Measurements from ENCODE around the gene SEMA4A. TPM values are rescaled to one million over a fixed set of nuclear protein-coding genes. Genes with fewer than 3 reads are reported as not detected.

The SEMA4A gene
- 0.34 to 0.69 TPM (median 0.40 TPM) in 5 replicates for total RNA-seq (2022; extraction: Qiagen RNA extraction)

DNA sequence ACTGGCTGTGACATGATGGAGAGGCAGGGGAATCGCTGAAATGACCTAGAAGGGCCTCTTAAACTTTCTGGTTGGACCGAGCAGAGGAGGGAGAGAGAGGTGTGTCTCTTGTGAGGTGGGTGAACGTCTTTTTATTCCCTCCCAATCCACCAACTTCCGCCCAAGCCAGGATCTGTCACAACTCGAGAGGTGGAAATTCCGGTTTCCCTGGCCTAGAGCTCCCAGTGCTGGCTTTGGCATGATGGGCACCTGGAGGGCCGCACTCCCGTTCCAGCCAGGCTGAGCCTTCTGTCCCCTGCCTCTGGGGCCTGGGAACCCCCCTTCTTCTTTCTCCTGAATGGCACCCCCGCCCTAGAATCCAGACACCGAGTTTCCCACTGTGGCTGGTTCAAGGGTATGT, at the start of gene SEMA4A:
Gene SEMA4A, plus strand, starts transcription at position 224 of the 400 bp plus-strand sequence. CDS start 994 bp downstream, outside the sequence.

DNA sequence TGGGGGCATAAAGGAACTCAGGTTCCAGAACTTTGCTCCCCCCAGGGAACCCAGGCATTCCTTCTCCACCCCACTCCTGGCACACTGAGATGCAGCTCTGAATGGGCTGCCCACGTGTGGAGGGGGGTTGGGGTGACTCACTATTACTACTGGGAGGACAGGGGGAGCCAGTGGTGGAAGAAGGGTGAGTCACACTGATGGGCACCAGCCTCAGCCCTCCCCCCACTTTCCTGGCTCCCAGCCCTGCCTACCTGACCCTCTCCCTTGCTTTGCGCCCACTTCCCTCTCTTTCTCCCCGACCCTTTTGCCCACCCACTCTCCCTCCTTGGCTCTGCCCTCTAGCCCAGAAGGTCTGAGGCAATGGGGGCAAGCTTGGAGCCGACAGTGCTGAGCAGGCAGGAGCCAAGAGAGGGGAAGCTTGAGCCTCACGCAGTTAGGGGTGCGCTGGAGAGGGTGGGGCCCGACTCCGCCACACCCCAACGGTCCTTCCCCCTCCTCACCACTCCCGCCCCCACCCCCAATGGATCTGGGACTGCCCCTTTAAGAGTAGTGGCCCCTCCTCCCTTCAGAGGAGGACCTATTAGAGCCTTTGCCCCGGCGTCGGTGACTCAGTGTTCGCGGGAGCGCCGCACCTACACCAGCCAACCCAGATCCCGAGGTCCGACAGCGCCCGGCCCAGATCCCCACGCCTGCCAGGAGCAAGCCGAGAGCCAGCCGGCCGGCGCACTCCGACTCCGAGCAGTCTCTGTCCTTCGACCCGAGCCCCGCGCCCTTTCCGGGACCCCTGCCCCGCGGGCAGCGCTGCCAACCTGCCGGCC, 39.1 kb upstream of the SEMA4A start, which contains the start of gene LMNA:
Gene LMNA, plus strand, starts transcription at position 611 of the 818 bp plus-strand sequence. CDS start 208 bp downstream, outside the sequence.

DNA sequence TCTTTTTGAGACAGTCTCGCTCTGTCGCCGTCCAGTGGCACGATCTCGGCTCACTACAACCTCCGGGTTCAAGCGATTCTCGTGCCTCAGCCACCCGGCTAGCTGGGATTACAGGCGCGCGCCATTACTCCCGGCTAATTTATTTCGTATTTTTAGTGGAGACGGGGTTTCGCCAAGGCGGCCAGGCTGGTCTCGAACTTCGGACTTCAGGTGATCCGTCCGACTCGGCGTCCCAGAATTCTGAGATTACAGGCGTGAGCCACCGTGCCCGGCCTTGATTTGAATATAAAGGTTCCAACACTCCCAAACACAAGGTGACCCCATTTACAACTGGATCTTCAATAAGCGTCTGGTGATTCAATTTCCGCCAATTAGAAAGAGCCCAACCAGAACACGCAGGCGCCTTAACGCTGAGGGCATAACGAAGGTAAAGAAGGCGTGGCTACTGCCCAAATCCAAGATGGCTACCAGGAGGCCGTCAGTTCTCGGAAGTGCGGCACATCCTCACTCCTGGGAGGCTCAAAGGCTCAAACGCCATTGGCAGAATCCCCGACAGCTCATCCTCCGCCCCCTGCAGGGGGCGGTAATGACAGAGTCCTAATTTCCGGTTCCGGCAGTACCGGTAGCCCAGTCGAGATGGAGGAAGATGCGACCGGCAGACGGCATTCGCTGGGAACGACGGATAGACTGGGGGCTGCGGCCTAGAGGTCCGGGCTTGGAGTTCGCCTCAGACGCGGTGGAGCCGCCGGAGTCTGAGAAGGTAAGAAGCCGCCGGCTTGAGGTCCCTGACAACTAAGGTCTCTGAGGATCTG, 40.3 kb downstream of the SEMA4A start, which contains the start of gene SLC25A44:
Gene SLC25A44, plus strand, starts transcription at position 617 of the 812 bp plus-strand sequence. CDS start 5,744 bp downstream, outside the sequence.

DNA sequence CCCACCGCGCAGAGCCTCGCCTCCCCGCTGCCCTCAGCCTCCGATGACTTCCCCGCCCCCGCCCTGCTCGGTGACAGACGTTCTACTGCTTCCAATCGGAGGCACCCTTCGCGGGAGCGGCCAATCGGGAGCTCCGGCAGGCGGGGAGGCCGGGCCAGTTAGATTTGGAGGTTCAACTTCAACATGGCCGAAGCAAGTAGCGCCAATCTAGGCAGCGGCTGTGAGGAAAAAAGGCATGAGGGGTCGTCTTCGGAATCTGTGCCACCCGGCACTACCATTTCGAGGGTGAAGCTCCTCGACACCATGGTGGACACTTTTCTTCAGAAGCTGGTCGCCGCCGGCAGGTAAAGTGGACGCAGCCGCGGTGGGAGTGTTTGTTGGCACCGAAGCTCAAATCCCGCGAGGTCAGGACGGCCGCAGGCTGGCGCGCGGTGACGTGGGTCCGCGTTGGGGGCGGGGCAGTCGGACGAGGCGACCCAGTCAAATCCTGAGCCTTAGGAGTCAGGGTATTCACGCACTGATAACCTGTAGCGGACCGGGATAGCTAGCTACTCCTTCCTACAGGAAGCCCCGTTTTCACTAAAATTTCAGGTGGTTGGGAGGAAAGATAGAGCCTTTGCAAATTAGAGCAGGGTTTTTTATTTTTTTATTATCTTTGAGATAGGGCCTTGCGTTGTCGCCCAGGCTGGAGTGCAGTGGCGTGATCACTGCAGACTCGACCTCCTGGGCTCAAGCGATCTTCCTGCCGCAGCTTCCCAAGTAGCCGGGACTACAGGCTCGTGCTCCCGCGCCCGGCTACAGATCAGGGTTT, 59.7 kb downstream of the SEMA4A start, which contains the start of gene PMF1:
Gene PMF1, plus strand, starts transcription at position 175 of the 811 bp plus-strand sequence. Its CDS starts 9 bp downstream, at position 184.

Other genes starting within 250 kb of the SEMA4A start
- 18.3 to 22.3 TPM (median 20.0 TPM) in 5 replicates for gene RIT1, start 242.2 kb upstream of the SEMA4A start, total RNA-seq (2022; extraction: Qiagen RNA extraction)
- 18.9 to 21.7 TPM (median 19.2 TPM) in 5 replicates for gene KHDC4, start 219.2 kb upstream of the SEMA4A start, total RNA-seq (2022; extraction: Qiagen RNA extraction)
- not detected in 5 replicates for gene RXFP4, start 211.9 kb upstream of the SEMA4A start, total RNA-seq (2022; extraction: Qiagen RNA extraction)
- gene ARHGEF2, start 175.0 kb upstream of the SEMA4A start, total RNA-seq (2022; extraction: Qiagen RNA extraction), result 28.8 to 34.1 TPM (median 33.5 TPM) in 5 replicates
- gene SSR2, start 132.6 kb upstream of the SEMA4A start, total RNA-seq (2022; extraction: Qiagen RNA extraction), result 259 to 269 TPM (median 260 TPM) in 5 replicates
- gene UBQLN4, start 99.8 kb upstream of the SEMA4A start, total RNA-seq (2022; extraction: Qiagen RNA extraction), result 33.7 to 42.4 TPM (median 36.4 TPM) in 5 replicates
- 149 to 159 TPM (median 157 TPM) in 5 replicates for gene LAMTOR2, start 98.8 kb upstream of the SEMA4A start, total RNA-seq (2022; extraction: Qiagen RNA extraction)
- 0.21 TPM in 1 of 5 replicates, not detected in the others for gene RAB25, start 92.4 kb upstream of the SEMA4A start, total RNA-seq (2022; extraction: Qiagen RNA extraction)
- 1.2 to 2.6 TPM (median 2.1 TPM) in 5 replicates for gene MEX3A, start 71.1 kb upstream of the SEMA4A start, total RNA-seq (2022; extraction: Qiagen RNA extraction)
- gene LMNA, start 38.9 kb upstream of the SEMA4A start, total RNA-seq (2022; extraction: Qiagen RNA extraction), result 703 to 786 TPM (median 771 TPM) in 5 replicates
- 24.4 to 29.9 TPM (median 27.4 TPM) in 5 replicates for gene SLC25A44, start 40.5 kb downstream of the SEMA4A start, total RNA-seq (2022; extraction: Qiagen RNA extraction)
- gene PMF1, start 59.4 kb downstream of the SEMA4A start, total RNA-seq (2022; extraction: Qiagen RNA extraction), result 57.2 to 60.2 TPM (median 59.0 TPM) in 5 replicates
- gene BGLAP, start 88.6 kb downstream of the SEMA4A start, total RNA-seq (2022; extraction: Qiagen RNA extraction), result 0.15 to 0.37 TPM (median 0.32 TPM) in 5 replicates
- gene PAQR6, start 94.5 kb downstream of the SEMA4A start, total RNA-seq (2022; extraction: Qiagen RNA extraction), result 1.9 to 4.6 TPM (median 4.2 TPM) in 5 replicates
- gene SMG5, start 129.2 kb downstream of the SEMA4A start, total RNA-seq (2022; extraction: Qiagen RNA extraction), result 38.1 to 44.8 TPM (median 41.8 TPM) in 5 replicates
- gene TMEM79, start 130.7 kb downstream of the SEMA4A start, total RNA-seq (2022; extraction: Qiagen RNA extraction), result 5.8 to 8.9 TPM (median 7.9 TPM) in 5 replicates
- 33.4 to 48.1 TPM (median 43.3 TPM) in 5 replicates for gene GLMP, start 142.1 kb downstream of the SEMA4A start, total RNA-seq (2022; extraction: Qiagen RNA extraction)
- not detected in 5 replicates for gene VHLL, start 145.7 kb downstream of the SEMA4A start, total RNA-seq (2022; extraction: Qiagen RNA extraction)
- 364 to 420 TPM (median 388 TPM) in 5 replicates for gene CCT3, start 184.7 kb downstream of the SEMA4A start, total RNA-seq (2022; extraction: Qiagen RNA extraction)
- gene TSACC, start 184.9 kb downstream of the SEMA4A start, total RNA-seq (2022; extraction: Qiagen RNA extraction), result 2.0 to 2.7 TPM (median 2.0 TPM) in 5 replicates
- gene RHBG, start 215.6 kb downstream of the SEMA4A start, total RNA-seq (2022; extraction: Qiagen RNA extraction), result not detected in 5 replicates